ENCODE data around the gene ARSB.

GRCh38 chr5:78798673-78799029, 186.5 kb downstream of the ARSB start:
- no peak for TF ChIP-seq CTCF (IDR thresholded peaks at IDR 0.05; ENCODE audit: low read length)
- TF ChIP-seq EZH2 (IDR thresholded peaks at IDR 0.05; ENCODE audit: borderline replicate concordance, low read length): no peak

Data from OCI-LY1 (cell line).